HepG2 (cell line): ENCODE results near the gene RHOT2. TPM values are rescaled to one million over a fixed set of nuclear protein-coding genes. Genes with fewer than 3 reads are reported as not detected.

Experiments
- ATAC-seq: fragments of 200-7000 bp; cut with Tn5 transposase; 3 replicates; pipeline ENCODE4 v1.9.1; 2020; ENCODE audit warnings: mild to moderate bottlenecking, moderate library complexity
- BruUV-seq: library from RNA; stranded (reverse); fragments of 400-500 nt; replicated peaks from 2 replicates; lab custom pipeline; 2021; lab: Mats Ljungman, UMichigan
- CTCF ChIA-PET: fragments of 300-600 bp; formaldehyde crosslinking; extraction: SDS; loops from one replicate; lab custom pipeline; 2021; ENCODE audit warnings: low total read pairs, inconsistent platforms, low intra/inter-chr PET ratio; lab: Yijun Ruan, JAX
- POLR2A ChIA-PET: fragments of 350-600 bp; sonication (Branson Sonifier 250); formaldehyde crosslinking; loops from one replicate; lab custom pipeline; 2020; ENCODE audit warnings: antibody characterized with exemption, inconsistent platforms; lab: Yijun Ruan, JAX
- DNase-seq: peaks from one replicate; pipeline ENCODE4 v3.0.0-alpha.2; 2015; ENCODE audit warnings: low spot score
- FAIRE-seq: peaks from 3 replicates; lab custom pipeline; 2011; peaks lifted over from hg19 to GRCh38; lab: Jason Lieb, UNC
- H2AFZ ChIP-seq: one replicate; pipeline ENCODE4 v1.6.1; 2011; ENCODE audit warnings: low read length, inconsistent platforms
- H3K27ac ChIP-seq: fragments of 300-600 bp; 3 replicates; pipeline ENCODE4 v1.8.0; 2011; ENCODE audit warnings: mixed run types, mild to moderate bottlenecking, mixed read lengths, low read length, inconsistent platforms; ENCODE audit not compliant: insufficient read depth; ENCODE audit errors: extremely low read length
- H3K27me3 ChIP-seq, 2 experiments: fragments of 200-600 bp in 1 of 2; 2 replicates in 1 of 2; 3 replicates in 1 of 2; pipeline versions ENCODE4 v1.6.0 to v1.8.0; 2011; ENCODE audit warnings: low read length in 2 of 2, mild to moderate bottlenecking in 2 of 2, moderate library complexity in 2 of 2, inconsistent platforms in 1 of 2; ENCODE audit not compliant: insufficient read depth in 2 of 2, control insufficient read depth in 1 of 2
- H3K36me3 ChIP-seq, 2 experiments: fragments of 200-600 bp in 1 of 2; replicated peaks in 1 of 2; 2 replicates in 1 of 2; 3 replicates in 1 of 2; pipeline versions ENCODE4 v1.5.1 to v1.8.0; 2011; ENCODE audit warnings: low read length in 2 of 2, inconsistent platforms in 1 of 2; ENCODE audit not compliant: insufficient read depth in 2 of 2, control insufficient read depth in 1 of 2
- H3K4me1 ChIP-seq: 2 replicates; pipeline ENCODE4 v1.5.1; 2012; ENCODE audit warnings: low read length, inconsistent platforms; ENCODE audit not compliant: insufficient read depth
- H3K4me2 ChIP-seq: 2 replicates; pipeline ENCODE4 v1.6.0; 2011; ENCODE audit warnings: low read depth, low read length, inconsistent platforms
- H3K4me3 ChIP-seq, 3 experiments: fragments of 200-600 bp in 1 of 3; sonication (generic), shearing (Covaris generic) in 1 of 3; replicated peaks in 1 of 3; 2 replicates each; pipeline ENCODE4 v1.5.1; 2011 to 2016; ENCODE audit warnings: low read length in 3 of 3, inconsistent platforms in 2 of 3, low read depth in 2 of 3, mild to moderate bottlenecking in 2 of 3, control low read depth in 1 of 3, mixed read lengths in 1 of 3; ENCODE audit not compliant: insufficient read depth in 1 of 3
- H3K79me2 ChIP-seq: one replicate; pipeline ENCODE4 v1.6.1; 2011; ENCODE audit warnings: low read length, inconsistent platforms; ENCODE audit not compliant: insufficient read depth
- H3K9ac ChIP-seq: 2 replicates; pipeline ENCODE4 v1.6.0; 2011; ENCODE audit warnings: mild to moderate bottlenecking, low read depth, low read length, inconsistent platforms; ENCODE audit not compliant: insufficient read depth
- H3K9me3 ChIP-seq: 2 replicates; pipeline ENCODE4 v1.5.1; 2012; ENCODE audit warnings: mild to moderate bottlenecking, low read length
- H4K20me1 ChIP-seq: 2 replicates; pipeline ENCODE4 v1.6.0; 2011; ENCODE audit warnings: inconsistent platforms, mild to moderate bottlenecking, low read length, moderate library complexity; ENCODE audit not compliant: insufficient read depth
- FOXJ3 ChIP-seq: sonication (generic); formaldehyde crosslinking; IDR thresholded peaks from 2 replicates; pipeline ENCODE4 v1.4.0; 2020; ENCODE audit warnings: missing genetic modification reagents, mild to moderate bottlenecking, borderline replicate concordance
- SRSF4 ChIP-seq: fragments of 200-400 bp; formaldehyde crosslinking; IDR thresholded peaks from one replicate; pipeline ENCODE4 v1.6.1; 2018; ENCODE audit warnings: mild to moderate bottlenecking, low read depth, low read length, moderate library complexity; ENCODE audit not compliant: poor library complexity, severe bottlenecking
- TSC22D2 ChIP-seq: sonication (generic); formaldehyde crosslinking; IDR thresholded peaks from 2 replicates; pipeline ENCODE4 v1.5.1; 2020; ENCODE audit warnings: missing genetic modification reagents, mild to moderate bottlenecking, borderline replicate concordance
- ZC3H13 ChIP-seq: sonication (generic); formaldehyde crosslinking; IDR thresholded peaks from 2 replicates; pipeline ENCODE4 v1.8.1; 2023; ENCODE audit warnings: mild to moderate bottlenecking, missing genetic modification reagents, moderate library complexity
- ZEB1 ChIP-seq: IDR thresholded peaks from 2 replicates; pipeline ENCODE4 v1.6.1; 2012; ENCODE audit warnings: mild to moderate bottlenecking, low read depth, inconsistent platforms; ENCODE audit not compliant: insufficient replicate concordance
- ZNF329 ChIP-seq: sonication (generic); formaldehyde crosslinking; IDR thresholded peaks from 2 replicates; pipeline ENCODE4 v1.9.0; 2021; ENCODE audit warnings: low read depth, mild to moderate bottlenecking, missing genetic modification reagents
- ZNF331 ChIP-seq: sonication (generic); formaldehyde crosslinking; IDR thresholded peaks from 2 replicates; pipeline ENCODE4 v1.4.0; 2020; ENCODE audit warnings: missing genetic modification reagents
- ZNF510 ChIP-seq: sonication (generic); formaldehyde crosslinking; IDR thresholded peaks from 2 replicates; pipeline ENCODE4 v1.4.0; 2020; ENCODE audit warnings: low read depth, mild to moderate bottlenecking, missing genetic modification reagents
- ZNF605 ChIP-seq: sonication (generic); formaldehyde crosslinking; IDR thresholded peaks from 2 replicates; pipeline ENCODE4 v1.8.0; 2022; ENCODE audit warnings: mild to moderate bottlenecking, missing genetic modification reagents
- WGBS: methylation state at CpG from one replicate; pipeline ENCODE4 v1.1.6; 2017; ENCODE audit warnings: low lambda C conversion rate; 5-methylcytosine and 5-hydroxymethylcytosine counted together
- in situ Hi-C: cut with HindIII; loops from 2 replicates; pipeline ENCODE4 v1.10.0; 2017; ENCODE audit warnings: low pct_unique_long_range_greater_than_20kb; ENCODE audit not compliant: extremely low pct_ligation_motif_present
- intact Hi-C: fragments of 100-400 bp; cut with micrococcal nuclease; formaldehyde crosslinking; loops from one replicate; pipeline ENCODE4 v1.10.0; 2022; ENCODE audit not compliant: unreplicated experiment
- polyA plus RNA-seq, 8 experiments: library from polyadenylated mRNA; depleted of rRNA in 3 of 8; stranded (reverse) in 7 of 8; unstranded in 1 of 8; fragments of >200 nt; fragmentation: Illumina TruSeq in 4 of 8; extraction: Trizol in 4 of 8; gene quantifications; 2 replicates each; pipeline versions ENCODE4 v1.2.1 to v1.2.3, GENCODE V29; 2011 to 2016; ENCODE audit warnings: low read depth in 4 of 8, missing spikeins in 1 of 8, mixed read lengths in 1 of 8; ENCODE audit not compliant: insufficient read depth in 1 of 8
- total RNA-seq, 5 experiments: library from RNA; depleted of rRNA; stranded (reverse); fragments of >200 nt; fragmentation: Illumina TruSeq; extraction: Trizol; gene quantifications; 2 replicates each; pipeline ENCODE4 v1.2.3, GENCODE V29; 2016; ENCODE audit warnings: low read depth in 1 of 5
- TF ChIP-seq, protein P1 (sequence below): sonication (generic); formaldehyde crosslinking; IDR thresholded peaks from 2 replicates; pipeline ENCODE4 v1.4.0; 2020; ENCODE audit warnings: missing genetic modification reagents
- TF ChIP-seq, protein P2 (sequence below): sonication (generic); formaldehyde crosslinking; IDR thresholded peaks from 2 replicates; pipeline ENCODE4 v1.4.0; 2020; ENCODE audit warnings: missing genetic modification reagents
- TF ChIP-seq, protein P3 (sequence below): sonication (generic); formaldehyde crosslinking; IDR thresholded peaks from 2 replicates; pipeline ENCODE4 v1.8.0; 2022; ENCODE audit warnings: low read depth, missing genetic modification reagents
- TF ChIP-seq, protein P4 (sequence below): sonication (generic); formaldehyde crosslinking; IDR thresholded peaks from 2 replicates; pipeline ENCODE4 v1.8.0; 2022; ENCODE audit warnings: missing genetic modification reagents, mild to moderate bottlenecking, borderline replicate concordance

The RHOT2 gene
- total and polyA plus RNA-seq, 2 of the 13 experiments (the other 11 are each of a cell fraction or from before 2014, with no cell fraction given) = 63.6 to 76.9 TPM

DNA sequence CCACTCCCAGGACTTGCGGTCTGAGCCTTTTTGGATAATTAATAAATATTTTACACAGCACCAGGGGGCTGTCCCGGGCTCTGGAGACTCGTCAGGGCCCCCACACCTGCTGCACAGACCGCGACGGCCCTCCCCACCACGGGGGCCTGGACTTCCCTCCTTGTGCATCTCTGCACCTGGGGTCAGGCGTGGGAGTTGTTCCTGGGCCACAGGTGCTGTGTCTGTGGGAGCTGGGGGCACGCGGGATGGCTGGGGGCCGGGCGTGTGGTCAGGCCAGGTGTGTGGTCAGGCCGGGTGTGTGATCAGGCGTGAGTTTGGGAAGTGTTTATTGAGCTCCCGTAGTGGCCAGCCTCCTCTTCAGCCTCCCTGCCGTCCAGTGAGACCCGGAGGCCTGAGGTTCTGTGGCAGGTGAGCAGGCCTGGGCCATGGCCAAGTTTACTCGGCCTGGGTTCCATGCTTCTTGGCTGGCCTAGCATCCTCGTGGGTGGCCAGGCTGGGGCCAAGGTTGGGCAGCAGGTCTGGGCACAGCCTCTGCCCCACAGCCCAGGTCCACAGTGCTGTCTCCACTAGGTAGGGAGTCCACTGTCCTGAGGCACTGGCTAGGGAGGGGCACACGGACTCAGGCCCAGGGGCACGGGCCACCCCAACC, 10.4 kb downstream of the RHOT2 start (continued):
- TF ChIP-seq, protein P1, sequence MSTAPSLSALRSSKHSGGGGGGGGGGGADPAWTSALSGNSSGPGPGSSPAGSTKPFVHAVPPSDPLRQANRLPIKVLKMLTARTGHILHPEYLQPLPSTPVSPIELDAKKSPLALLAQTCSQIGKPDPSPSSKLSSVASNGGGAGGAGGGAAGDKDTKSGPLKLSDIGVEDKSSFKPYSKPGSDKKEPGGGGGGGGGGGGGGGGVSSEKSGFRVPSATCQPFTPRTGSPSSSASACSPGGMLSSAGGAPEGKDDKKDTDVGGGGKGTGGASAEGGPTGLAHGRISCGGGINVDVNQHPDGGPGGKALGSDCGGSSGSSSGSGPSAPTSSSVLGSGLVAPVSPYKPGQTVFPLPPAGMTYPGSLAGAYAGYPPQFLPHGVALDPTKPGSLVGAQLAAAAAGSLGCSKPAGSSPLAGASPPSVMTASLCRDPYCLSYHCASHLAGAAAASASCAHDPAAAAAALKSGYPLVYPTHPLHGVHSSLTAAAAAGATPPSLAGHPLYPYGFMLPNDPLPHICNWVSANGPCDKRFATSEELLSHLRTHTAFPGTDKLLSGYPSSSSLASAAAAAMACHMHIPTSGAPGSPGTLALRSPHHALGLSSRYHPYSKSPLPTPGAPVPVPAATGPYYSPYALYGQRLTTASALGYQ (CRISPR knock-in tag) = no peak

DNA sequence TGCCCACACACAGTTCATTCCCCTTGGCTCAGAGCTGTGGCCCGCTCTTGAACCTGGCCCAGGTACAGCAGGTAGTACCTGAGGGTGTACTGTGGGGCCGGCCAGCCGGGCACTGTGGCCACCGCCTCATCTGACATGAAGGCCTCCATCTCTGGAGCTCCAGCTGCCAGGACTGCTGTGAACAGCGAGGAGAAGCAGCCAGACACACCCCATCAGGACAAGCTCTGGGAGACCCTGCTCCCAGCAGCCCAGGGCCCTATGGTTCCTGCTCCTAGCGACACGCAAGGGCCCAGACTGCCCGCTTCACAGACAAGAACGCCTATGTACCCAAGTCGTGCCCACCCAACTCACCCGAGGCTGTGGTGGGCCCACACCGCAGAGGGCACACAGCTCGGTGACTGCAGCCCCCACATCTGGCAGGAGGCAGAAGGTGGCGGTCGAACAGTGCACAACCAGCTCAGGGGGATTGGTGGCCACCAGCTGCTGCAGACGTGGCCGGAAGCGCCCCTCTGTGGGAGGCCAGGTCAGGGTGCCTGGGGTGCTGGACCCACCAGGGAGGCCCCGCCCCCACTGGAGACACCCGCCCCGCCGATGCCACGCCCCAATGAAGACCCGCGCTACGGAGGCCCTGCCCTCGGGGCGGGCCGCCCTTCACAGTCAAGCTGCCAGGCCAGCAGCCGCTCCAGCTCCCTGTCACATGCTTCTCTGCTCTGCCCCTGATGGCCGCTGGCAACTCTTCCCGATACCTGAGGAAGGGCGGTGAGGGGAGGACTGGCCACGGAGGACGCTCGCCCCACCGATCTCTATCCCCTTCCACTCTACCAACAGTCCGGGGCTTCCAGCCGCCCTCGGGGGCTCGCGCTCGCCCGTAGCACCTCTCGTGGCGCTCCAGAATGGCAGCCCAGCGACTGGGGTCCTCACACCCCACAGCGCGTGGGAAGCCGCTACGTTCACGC, 11.2 kb downstream of the RHOT2 start:
- Histone ChIP-seq H3K36me3 (peaks cover 8 to 14% of the 10 kb centered on the region in 2 experiments; a peak in 4 of 5 replicates), H2AFZ (no peak overlapping the region), H3K4me2 (peak overlapping the region; percentile 99), H3K4me3 (peak overlapping the region; percentile 55 to 85 (median 61); a peak in 5 of 6 replicates), H3K27me3 (no peaks in the 10 kb centered on the region; a peak in 1 of 5 replicates), H3K4me1 (peaks cover 47% of the 10 kb centered on the region), H3K9ac (peak overlapping the region; percentile 75), H3K27ac (peak overlapping the region; percentile 80), H4K20me1 (0 out of 2 replicates have a peak, but pooled peaks cover 3% of the 10 kb centered on the region), H3K9me3 (no peaks in the 10 kb centered on the region), H3K79me2 (peaks cover 16% of the 10 kb centered on the region)
- BruUV-seq = TSS peak; percentile 67
- in situ Hi-C loops (no loop called here), intact Hi-C loops (no loop called here)
- FAIRE-seq (no peak), DNase-seq (peak; percentile 74), ATAC-seq (peak; percentile 60)
- WGBS = 0% methylated on average over 1 of the region's 52 CpGs
- CTCF ChIA-PET = no interaction called here
- POLR2A ChIA-PET = interaction anchor here (0.5 to 4.4 kb wide), 12 partner anchors 10 to 624 kb away, joined by 3 to 34 read pairs (median 5); partner anchors contain the start of genes ANTKMT, METTL26, RHOT2 and WDR24
- TF ChIP-seq ZNF510 (no peak), ZC3H13 (CRISPR knock-in tag) (peak; percentile 91), SRSF4 (no peak), ZNF331 (CRISPR knock-in tag) (0 out of 2 replicates have a peak, but pooled peaks have one; percentile 37), ZEB1 (no peak), ZNF329 (CRISPR knock-in tag) (no peak), ZNF605 (CRISPR knock-in tag) (peak; percentile 85), FOXJ3 (CRISPR knock-in tag) (no peak), TSC22D2 (no peak)
- TF ChIP-seq, protein P2, sequence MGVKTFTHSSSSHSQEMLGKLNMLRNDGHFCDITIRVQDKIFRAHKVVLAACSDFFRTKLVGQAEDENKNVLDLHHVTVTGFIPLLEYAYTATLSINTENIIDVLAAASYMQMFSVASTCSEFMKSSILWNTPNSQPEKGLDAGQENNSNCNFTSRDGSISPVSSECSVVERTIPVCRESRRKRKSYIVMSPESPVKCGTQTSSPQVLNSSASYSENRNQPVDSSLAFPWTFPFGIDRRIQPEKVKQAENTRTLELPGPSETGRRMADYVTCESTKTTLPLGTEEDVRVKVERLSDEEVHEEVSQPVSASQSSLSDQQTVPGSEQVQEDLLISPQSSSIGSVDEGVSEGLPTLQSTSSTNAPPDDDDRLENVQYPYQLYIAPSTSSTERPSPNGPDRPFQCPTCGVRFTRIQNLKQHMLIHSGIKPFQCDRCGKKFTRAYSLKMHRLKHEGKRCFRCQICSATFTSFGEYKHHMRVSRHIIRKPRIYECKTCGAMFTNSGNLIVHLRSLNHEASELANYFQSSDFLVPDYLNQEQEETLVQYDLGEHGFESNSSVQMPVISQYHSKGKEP (CRISPR knock-in tag) = no peak
- TF ChIP-seq, protein P3, sequence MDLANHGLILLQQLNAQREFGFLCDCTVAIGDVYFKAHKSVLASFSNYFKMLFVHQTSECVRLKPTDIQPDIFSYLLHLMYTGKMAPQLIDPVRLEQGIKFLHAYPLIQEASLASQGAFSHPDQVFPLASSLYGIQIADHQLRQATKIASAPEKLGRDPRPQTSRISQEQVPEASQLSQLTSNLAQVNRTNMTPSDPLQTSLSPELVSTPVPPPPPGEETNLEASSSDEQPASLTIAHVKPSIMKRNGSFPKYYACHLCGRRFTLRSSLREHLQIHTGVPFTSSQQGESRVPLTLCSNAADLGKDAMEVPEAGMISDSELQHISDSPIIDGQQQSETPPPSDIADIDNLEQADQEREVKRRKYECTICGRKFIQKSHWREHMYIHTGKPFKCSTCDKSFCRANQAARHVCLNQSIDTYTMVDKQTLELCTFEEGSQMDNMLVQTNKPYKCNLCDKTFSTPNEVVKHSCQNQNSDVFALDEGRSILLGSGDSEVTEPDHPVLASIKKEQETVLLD (CRISPR knock-in tag) = peak; percentile 65
- TF ChIP-seq, protein P4, sequence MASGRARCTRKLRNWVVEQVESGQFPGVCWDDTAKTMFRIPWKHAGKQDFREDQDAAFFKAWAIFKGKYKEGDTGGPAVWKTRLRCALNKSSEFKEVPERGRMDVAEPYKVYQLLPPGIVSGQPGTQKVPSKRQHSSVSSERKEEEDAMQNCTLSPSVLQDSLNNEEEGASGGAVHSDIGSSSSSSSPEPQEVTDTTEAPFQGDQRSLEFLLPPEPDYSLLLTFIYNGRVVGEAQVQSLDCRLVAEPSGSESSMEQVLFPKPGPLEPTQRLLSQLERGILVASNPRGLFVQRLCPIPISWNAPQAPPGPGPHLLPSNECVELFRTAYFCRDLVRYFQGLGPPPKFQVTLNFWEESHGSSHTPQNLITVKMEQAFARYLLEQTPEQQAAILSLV = peak; percentile 79; the same call in 1 of the 2 replicates
